Measurements from ENCODE around the gene KRTAP5-6.
A peak's percentile ranks its signal among the peaks of the same experiment; 100 is the strongest.
"Not testable (repeated sequence)": the region's sequence is repeated elsewhere in the genome, so short reads cannot be mapped to it uniquely, and the experiment has no call there.

KRTAP5-6 gene

GRCh38 chr11:1683904-1684572 is 13.0 kb upstream of the KRTAP5-6 start:
- not testable (repeated sequence) for DNase-seq

GRCh38 chr11:1684886-1685874 is 11.8 kb upstream of the KRTAP5-6 start:
- DNase-seq = not testable (repeated sequence)

GRCh38 chr11:1686220-1686619 is 10.8 kb upstream of the KRTAP5-6 start:
- DNase-seq = not testable (repeated sequence)

GRCh38 chr11:1688336-1688947 is 8.6 kb upstream of the KRTAP5-6 start:
- DNase-seq = not testable (repeated sequence)

- not testable (repeated sequence) for DNase-seq
Observed at GRCh38 chr11:1689250-1690166, 7.5 kb upstream of the KRTAP5-6 start.

GRCh38 chr11:1690167-1691025 is 6.6 kb upstream of the KRTAP5-6 start:
- DNase-seq = no peak

GRCh38 chr11:1691026-1691877 is 5.7 kb upstream of the KRTAP5-6 start:
- no peak for DNase-seq

GRCh38 chr11:1691878-1692707 is 4.9 kb upstream of the KRTAP5-6 start:
- DNase-seq = no peak

- no peak for DNase-seq
Observed at GRCh38 chr11:1692708-1693326, 4.2 kb upstream of the KRTAP5-6 start.

- DNase-seq = peak; percentile 86
Observed at GRCh38 chr11:1693327-1694063, 3.5 kb upstream of the KRTAP5-6 start.

GRCh38 chr11:1694064-1694845 is 2.7 kb upstream of the KRTAP5-6 start:
- peak; percentile 91 for DNase-seq

- no peak for DNase-seq
Observed at GRCh38 chr11:1694846-1695547, 2.0 kb upstream of the KRTAP5-6 start.

- DNase-seq = no peak
Observed at GRCh38 chr11:1695548-1696108, 1.4 kb upstream of the KRTAP5-6 start.

GRCh38 chr11:1699771-1700170 is 2.8 kb downstream of the KRTAP5-6 start:
- no peak for DNase-seq

- DNase-seq = no peak
Observed at GRCh38 chr11:1701091-1701807, 4.3 kb downstream of the KRTAP5-6 start.

GRCh38 chr11:1702506-1702905 is 5.5 kb downstream of the KRTAP5-6 start:
- DNase-seq = no peak

Data from activated CD4-positive, alpha-beta T cell treated with anti-CD3 and anti-CD28 coated beads, Interleukin-2, Interleukin-6, amounts not matched to agents 100 ng/mL and 50 ng/mL, durations not matched to agents 16 hours and 8 hours (primary cell).